Testis (tissue), 2 donors: ENCODE data around the gene OXA1L.

ENCODE experiments used
- POLR2A ChIP-seq: fragments of 450-650 bp; IDR thresholded peaks from one replicate; pipeline ENCODE4 v1.6.1; 2017; ENCODE audit warnings: antibody characterized with exemption, mild to moderate bottlenecking, moderate library complexity
- TF ChIP-seq, protein P1 (sequence below), 3 experiments: fragments of 450-650 bp in 2 of 3; fragments of 200-600 bp in 1 of 3; sonication (generic) in 1 of 3; IDR thresholded peaks; one replicate each; pipeline ENCODE4 v1.5.1; 2016 to 2019; ENCODE audit warnings: antibody characterized with exemption in 3 of 3, mild to moderate bottlenecking in 2 of 3, moderate library complexity in 1 of 3

DNA sequence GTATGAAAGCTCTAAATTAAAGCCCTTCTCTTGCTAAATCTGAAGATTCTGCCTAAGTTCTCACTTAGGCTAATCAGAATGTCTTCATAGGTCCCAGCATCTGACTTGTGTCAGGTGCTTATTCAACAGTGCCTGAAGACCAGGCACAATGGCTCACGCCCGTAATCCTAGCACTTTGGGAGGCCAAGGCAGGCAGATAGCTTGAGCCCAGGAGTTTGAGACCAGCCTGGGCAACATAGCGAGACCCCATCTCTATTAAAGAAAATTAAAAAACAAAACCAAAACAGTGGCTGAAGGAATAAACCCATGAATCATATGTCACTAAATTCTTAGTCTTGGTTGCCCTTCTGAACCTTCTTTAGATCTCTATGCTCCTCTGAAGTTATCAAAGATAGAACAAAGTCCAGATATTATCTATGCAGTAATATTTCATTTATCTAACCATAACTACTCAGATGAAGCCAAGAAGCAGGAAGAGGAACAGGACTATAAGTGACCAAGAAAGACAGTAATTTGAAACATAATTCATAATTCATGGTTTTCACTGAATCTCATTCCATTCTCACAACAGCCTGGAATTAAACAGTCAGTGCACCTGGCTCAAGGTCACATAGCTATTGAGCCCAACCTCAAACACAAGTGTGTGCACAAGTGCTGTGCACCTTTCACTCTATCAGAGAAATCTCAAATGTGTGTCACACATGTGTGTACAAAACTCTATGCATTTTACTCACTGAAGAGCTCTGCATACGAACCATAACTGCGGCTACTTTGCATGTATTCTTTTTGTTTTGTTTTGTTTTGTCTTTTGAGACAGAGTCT lies 42.1 kb downstream of the OXA1L start:
- TF ChIP-seq, protein P1, sequence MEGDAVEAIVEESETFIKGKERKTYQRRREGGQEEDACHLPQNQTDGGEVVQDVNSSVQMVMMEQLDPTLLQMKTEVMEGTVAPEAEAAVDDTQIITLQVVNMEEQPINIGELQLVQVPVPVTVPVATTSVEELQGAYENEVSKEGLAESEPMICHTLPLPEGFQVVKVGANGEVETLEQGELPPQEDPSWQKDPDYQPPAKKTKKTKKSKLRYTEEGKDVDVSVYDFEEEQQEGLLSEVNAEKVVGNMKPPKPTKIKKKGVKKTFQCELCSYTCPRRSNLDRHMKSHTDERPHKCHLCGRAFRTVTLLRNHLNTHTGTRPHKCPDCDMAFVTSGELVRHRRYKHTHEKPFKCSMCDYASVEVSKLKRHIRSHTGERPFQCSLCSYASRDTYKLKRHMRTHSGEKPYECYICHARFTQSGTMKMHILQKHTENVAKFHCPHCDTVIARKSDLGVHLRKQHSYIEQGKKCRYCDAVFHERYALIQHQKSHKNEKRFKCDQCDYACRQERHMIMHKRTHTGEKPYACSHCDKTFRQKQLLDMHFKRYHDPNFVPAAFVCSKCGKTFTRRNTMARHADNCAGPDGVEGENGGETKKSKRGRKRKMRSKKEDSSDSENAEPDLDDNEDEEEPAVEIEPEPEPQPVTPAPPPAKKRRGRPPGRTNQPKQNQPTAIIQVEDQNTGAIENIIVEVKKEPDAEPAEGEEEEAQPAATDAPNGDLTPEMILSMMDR (IDR thresholded peaks at IDR 0.05) = no peak
- no peak for TF ChIP-seq POLR2A
